HG02884 (cell line): Measurements from ENCODE around the gene SH3PXD2A.
"Not testable (repeated sequence)": the region's sequence is repeated elsewhere in the genome, so short reads cannot be mapped to it uniquely, and the experiment has no call there.

Experiments used
- ATAC-seq: cut with Tn5 transposase; IDR thresholded peaks from one replicate; pipeline ENCODE4 v1.9.1; 2021; ENCODE audit warnings: mild to moderate bottlenecking, moderate library complexity; ENCODE audit not compliant: unreplicated experiment

SH3PXD2A gene

GRCh38 chr10:103632871-103633270, 222.5 kb downstream of the SH3PXD2A start:
- ATAC-seq, result not testable (repeated sequence)

- no peak for ATAC-seq
Observed at GRCh38 chr10:103632247-103632642, 223.1 kb downstream of the SH3PXD2A start.

DNA sequence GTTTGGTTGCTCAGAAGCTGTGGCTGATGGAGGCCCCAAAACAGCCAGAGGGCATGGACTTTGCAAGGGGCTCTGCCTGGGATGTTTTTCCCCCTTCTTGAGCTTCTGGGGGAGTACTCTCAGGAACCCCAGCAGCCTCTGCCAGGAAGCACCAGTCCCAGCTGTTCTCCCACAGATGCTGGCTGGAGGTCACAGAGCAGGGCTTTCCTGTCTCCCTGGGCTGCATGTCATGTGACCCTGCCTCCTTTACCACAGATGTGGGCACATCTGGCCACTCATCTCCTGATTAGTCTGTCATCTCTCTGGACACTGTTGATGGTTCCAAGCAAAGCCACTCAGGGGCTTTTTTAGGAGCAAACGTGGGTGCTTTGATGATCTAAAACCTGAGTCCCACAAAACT, 225.2 kb downstream of the SH3PXD2A start:
- no peak for ATAC-seq

DNA sequence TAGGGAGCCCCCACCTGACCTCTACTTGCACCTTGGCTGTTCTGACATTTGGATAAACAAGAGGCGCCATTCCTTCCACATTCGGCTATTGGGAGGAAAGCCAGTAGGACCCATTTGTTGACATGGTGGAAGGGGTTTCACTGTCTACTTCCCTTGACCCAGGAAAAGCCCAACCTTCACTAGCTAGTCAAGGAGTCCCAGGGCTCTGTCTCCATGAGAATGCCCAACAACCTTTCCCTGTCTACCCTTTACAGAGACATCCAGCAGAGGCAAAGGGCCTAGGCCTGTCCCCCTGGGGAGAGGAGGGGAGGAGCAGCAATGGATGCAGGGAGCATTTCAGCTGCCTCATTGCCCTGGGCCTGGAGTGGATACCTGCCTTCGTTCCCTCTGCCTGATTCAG, 225.8 kb downstream of the SH3PXD2A start:
- ATAC-seq, result no peak

DNA sequence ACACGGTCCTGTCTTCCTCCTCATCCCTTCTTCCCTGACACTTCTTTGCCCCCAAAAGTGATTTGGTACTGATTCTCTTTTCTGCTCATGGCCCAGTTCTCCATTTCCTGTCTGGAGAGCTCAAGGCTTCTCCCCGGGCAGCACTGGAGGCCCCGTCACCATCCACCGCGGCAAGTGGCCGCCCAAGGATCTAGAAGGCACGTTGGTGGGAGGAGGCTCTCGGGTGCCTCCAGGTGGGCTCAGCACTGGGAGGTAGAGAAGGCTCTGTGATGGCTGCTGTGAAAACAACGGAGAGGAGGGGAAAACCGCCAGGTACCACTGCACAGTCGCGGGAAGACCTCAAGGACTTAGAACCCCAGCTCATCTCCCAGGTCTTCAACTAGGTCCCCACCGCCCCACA, 227.5 kb downstream of the SH3PXD2A start:
- no peak for ATAC-seq

- ATAC-seq, result no peak
Observed at GRCh38 chr10:103627111-103627892, 228.1 kb downstream of the SH3PXD2A start.

- no peak for ATAC-seq
Observed at GRCh38 chr10:103626178-103626577, 229.2 kb downstream of the SH3PXD2A start.

GRCh38 chr10:103622935-103623574, 232.3 kb downstream of the SH3PXD2A start:
- no peak for ATAC-seq

DNA sequence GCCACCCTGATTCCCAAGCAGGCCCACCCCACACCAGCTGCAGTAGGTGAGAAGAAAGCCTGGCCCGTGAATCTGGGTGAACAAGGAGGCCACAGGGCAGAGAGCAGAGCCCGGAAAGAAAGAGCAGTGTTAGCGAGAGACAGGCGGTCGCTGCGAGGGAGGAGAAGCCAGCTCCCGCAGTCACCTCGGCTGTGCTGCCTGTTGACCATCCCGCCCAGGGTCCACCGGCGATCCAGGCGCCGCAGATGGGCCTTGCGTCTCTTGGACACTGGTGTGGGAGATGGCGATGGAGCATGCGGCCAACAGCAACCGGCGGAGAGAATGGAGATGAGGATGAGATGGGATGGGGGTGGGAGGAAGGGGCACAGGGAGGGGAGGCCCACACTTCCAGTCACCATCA, 233.1 kb downstream of the SH3PXD2A start:
- no peak for ATAC-seq

DNA sequence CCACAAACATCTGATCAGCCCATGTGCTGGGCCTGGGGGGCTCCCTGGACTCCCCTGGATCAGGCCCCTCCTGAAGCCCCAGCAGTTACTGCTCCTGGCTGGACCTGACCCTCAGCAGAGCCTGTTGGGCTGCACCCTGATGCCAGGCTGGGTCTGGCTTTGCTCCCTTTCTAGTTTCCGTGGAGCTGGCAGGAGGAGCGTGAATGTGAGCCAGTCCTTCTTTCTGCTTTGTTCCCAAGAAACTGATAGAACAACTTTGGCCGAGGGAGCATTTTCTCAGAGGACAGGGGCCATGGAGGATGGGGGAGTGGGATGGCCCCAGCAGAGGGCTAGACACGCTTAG, 233.6 kb downstream of the SH3PXD2A start:
- ATAC-seq, result no peak

DNA sequence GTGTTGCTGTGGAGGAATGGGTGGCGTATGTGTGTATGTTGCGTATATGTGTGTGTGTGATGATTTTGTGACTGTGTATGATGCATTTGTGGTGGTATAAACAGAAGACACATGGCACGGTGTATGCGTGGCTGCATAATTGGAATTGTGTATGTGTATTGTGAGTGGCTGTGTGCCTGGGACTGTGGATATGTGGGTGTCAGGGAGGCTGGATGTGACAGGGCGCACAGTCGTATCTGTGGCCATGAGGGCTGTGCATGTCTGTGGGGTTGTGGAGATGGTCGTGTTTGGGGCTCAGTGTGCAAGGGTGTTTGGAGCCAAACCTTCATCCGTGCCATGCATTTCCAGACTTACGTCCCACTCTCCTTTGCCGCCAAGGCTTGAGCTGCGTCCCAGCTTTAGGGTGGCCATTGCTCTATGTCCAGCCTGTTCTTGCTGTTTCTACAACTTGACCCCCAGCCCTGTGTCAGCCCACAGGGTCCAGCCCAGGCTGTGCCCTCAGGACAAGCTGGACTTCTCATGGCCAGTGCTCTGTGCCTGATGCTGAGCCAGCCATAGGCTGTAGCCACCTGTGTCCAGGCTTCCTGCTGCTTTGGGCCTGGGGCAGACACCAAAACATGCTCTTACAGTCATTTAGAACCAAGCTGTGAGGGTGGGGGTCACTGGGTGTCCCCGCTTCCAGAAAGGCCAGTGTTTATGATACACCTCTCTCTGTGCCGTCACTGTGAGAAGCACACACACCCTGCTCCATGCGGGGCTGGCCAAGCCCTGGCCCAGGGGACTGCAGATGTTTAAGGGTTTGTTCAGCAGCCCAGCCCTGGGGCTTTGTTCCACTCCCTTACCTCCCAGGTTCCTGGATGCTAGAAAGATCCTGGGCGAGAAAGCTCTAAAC, 234.2 kb downstream of the SH3PXD2A start:
- ATAC-seq, result no peak

- no peak for ATAC-seq
Observed at GRCh38 chr10:103620352-103620740, 235.0 kb downstream of the SH3PXD2A start.

- ATAC-seq, result no peak
Observed at GRCh38 chr10:103619424-103620351, 235.7 kb downstream of the SH3PXD2A start.

- no peak for ATAC-seq
Observed at GRCh38 chr10:103618575-103619423, 236.6 kb downstream of the SH3PXD2A start.

- no peak for ATAC-seq
Observed at GRCh38 chr10:103617602-103618385, 237.6 kb downstream of the SH3PXD2A start.

- no peak for ATAC-seq
Observed at GRCh38 chr10:103616705-103617601, 238.4 kb downstream of the SH3PXD2A start.

GRCh38 chr10:103614306-103615158, 240.8 kb downstream of the SH3PXD2A start:
- no peak for ATAC-seq
